Cardiac fibroblast (primary cell): ENCODE data around the gene NEDD4L.

Source experiments
- DNase-seq, 2 donors: peaks; one replicate each; pipeline versions ENCODE4 v3.0.0 to v3.0.0-alpha.2; 2010; ENCODE audit warnings: low read depth in 2 of 2
- H3K4me3 ChIP-seq, 2 donors: replicated peaks in 1 of 2; 1 replicate in 1 of 2; 2 replicates in 1 of 2; pipeline ENCODE4 v1.5.1; 2011; ENCODE audit warnings: low read depth in 2 of 2, low read length in 2 of 2, mild to moderate bottlenecking in 2 of 2, moderate library complexity in 1 of 2
- CTCF ChIP-seq: IDR thresholded peaks from one replicate; pipeline ENCODE4 v1.5.1; 2011; ENCODE audit warnings: low read depth, mild to moderate bottlenecking, low read length, inconsistent platforms

NEDD4L gene

GRCh38 chr18:58249712-58250111 is 205.7 kb downstream of the NEDD4L start:
- no peak overlapping the region for H3K4me3 ChIP-seq
- no peak for TF ChIP-seq CTCF
- no peak for DNase-seq

GRCh38 chr18:58251416-58251815 is 207.4 kb downstream of the NEDD4L start:
- TF ChIP-seq CTCF = no peak
- DNase-seq = no peak
- H3K4me3 ChIP-seq = no peak overlapping the region

DNA sequence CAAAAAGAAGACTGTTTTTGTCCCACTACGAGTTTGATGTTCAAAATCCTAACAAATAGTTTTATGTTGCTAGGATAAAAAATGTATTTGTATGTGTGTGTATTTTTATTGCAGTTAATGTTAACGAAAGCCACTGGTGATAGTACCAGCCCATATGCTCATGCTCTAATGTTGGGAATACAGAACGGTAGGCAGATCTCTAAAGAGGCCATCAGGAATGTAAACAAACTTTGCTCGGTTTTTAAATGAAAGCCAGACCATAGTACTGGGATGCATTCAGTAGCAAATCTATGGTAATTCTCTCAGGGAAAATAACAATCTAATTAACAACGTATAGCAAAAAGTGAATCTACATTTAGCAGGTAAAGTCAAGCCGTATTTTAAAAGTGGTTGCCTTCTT is 208.1 kb downstream of the NEDD4L start:
- H3K4me3 ChIP-seq = no peak overlapping the region
- no peak for TF ChIP-seq CTCF
- no peak for DNase-seq

DNA sequence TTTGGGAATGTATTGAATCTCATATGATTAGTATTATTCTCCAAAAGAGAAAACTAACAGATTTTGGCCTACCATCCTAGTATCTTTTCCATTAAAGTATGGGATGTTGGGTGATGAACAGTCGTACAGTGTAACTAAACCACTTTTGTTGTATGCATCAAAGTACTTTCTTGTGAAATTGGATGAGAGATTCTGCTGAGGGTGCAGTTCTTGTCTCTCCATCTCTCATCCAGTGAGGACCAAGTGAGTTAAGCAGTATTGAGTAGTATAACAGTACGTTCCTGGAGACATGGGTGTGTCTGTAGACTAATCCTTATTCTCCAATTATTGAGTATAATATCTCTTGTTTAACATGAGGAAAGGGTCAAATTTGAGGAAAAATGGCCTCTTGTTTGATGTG is 209.3 kb downstream of the NEDD4L start:
- no peak overlapping the region for H3K4me3 ChIP-seq
- TF ChIP-seq CTCF = no peak
- DNase-seq = no peak

GRCh38 chr18:58253871-58254270 is 209.8 kb downstream of the NEDD4L start:
- TF ChIP-seq CTCF = no peak
- DNase-seq = no peak
- no peak overlapping the region for H3K4me3 ChIP-seq

- no peak for TF ChIP-seq CTCF
- peak in 1 of 2 donors; percentile 28 for DNase-seq
- H3K4me3 ChIP-seq = no peak overlapping the region
Measured at GRCh38 chr18:58254873-58255511, 211.0 kb downstream of the NEDD4L start.
